Measurements from ENCODE around the gene RERE.

RERE gene

DNA sequence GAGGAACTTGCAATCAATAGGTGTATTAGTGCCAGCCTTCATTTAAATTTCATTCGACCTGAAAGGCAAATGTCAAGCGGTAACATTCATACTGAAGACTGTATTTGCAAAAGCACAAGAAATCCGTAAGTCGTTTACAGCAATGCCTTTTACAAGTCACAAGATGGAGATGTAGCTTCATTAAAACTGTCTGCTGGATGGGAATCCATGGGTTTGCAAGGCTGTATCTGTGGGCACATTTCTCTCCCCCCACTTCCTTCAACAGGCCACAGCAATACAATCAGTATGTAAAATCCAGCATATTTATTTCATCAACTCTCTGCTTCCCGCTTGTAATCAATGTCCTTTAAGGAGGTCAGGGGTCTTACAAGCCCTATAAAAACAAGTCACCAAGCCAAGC lies 352.4 kb downstream of the RERE start:
- peaks cover 50% of the 10 kb centered on the region for H3K36me3 ChIP-seq (ENCODE audit: control insufficient read depth, insufficient read depth, low read length)
- 80 to 81% methylated on average over 3 to 4 of the region's 5 CpGs for WGBS, 2 experiments (ENCODE audit: insufficient coverage in 2 of 2)
- H3K9me3 ChIP-seq (ENCODE audit: control insufficient read depth, low read length): no peaks in the 10 kb centered on the region
- H3K27ac ChIP-seq (ENCODE audit: low read depth, low read length, severe bottlenecking): peak overlapping the region; percentile 77
- peaks cover 35% of the 10 kb centered on the region for H3K4me1 ChIP-seq (ENCODE audit: control insufficient read depth, insufficient read depth, low read length, poor library complexity, severe bottlenecking)
- H3K4me3 ChIP-seq (ENCODE audit: extremely low read depth, insufficient read depth, low read length, poor library complexity, severe bottlenecking): no peak overlapping the region

DNA sequence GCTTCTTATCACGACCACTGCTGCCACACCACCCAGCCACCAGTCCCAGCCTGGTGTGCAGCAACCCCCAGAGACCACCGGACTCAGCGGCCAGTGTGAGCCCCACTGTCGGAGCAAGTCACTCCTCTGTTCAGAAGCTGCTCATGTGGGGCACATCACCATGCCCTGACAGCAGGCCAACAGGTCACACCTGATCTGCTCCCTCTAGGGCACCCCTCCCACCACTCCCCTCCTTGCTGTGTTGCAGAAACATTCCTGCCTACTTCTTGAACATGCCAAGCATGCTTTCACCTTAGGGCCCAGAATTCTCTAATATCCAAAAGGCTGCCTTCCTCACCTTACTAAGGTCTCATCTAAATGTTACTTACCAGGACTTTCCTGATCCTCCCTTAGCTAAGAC lies 353.1 kb downstream of the RERE start:
- Histone ChIP-seq H3K36me3 (ENCODE audit: control insufficient read depth, insufficient read depth, low read length) (peaks cover 44% of the 10 kb centered on the region), H3K27ac (ENCODE audit: low read depth, low read length, severe bottlenecking) (peak overlapping the region; percentile 77), H3K9me3 (ENCODE audit: control insufficient read depth, low read length) (no peaks in the 10 kb centered on the region), H3K4me1 (ENCODE audit: control insufficient read depth, insufficient read depth, low read length, poor library complexity, severe bottlenecking) (peaks cover 39% of the 10 kb centered on the region), H3K4me3 (ENCODE audit: extremely low read depth, insufficient read depth, low read length, poor library complexity, severe bottlenecking) (no peak overlapping the region)
- 85 to 87% methylated on average over 3 to 4 of the region's 4 CpGs for WGBS, 2 experiments (ENCODE audit: insufficient coverage in 2 of 2)

DNA sequence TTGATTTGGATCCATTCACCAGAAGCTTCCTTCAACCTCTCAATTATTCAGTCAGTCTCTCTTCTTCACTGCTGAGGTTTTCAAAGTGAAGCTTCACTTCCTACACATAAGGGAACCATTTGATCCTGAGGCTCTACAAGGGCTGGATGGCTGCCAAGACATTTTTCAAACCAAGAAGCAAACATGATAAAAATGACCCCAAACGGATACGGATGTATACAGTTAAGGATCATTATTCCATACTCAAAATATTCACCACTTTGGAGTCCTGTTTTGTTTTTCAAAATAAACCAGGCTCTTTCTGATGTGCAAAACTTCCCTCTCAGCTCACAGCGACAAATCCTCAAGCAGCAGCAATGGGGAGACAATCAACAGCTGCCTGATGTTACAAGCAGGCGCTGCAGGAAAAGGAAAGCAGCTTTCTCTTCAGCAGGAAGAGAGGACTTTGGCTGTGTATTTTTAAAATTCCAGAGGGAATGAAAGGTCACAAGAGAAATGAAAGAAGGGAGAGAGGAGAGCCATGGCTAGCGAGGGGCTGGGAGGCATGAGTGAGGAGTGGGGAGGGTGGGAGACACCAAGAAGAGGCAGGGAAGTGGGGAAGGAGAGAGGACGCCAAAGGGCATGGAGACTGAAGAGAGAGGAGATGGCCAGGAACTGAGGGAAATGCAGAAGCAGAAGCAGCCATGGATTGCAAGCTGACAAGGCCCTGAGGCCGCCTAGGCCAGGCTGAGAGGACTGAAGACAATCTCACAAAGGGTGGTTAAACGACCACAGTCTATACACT lies 354.1 kb downstream of the RERE start:
- Histone ChIP-seq H3K27ac (ENCODE audit: low read depth, low read length, severe bottlenecking) (peak overlapping the region; percentile 77), H3K36me3 (ENCODE audit: control insufficient read depth, insufficient read depth, low read length) (peaks cover 40% of the 10 kb centered on the region), H3K9me3 (ENCODE audit: control insufficient read depth, low read length) (no peaks in the 10 kb centered on the region), H3K4me3 (ENCODE audit: extremely low read depth, insufficient read depth, low read length, poor library complexity, severe bottlenecking) (no peak overlapping the region), H3K4me1 (ENCODE audit: control insufficient read depth, insufficient read depth, low read length, poor library complexity, severe bottlenecking) (peaks cover 43% of the 10 kb centered on the region)
- WGBS, 2 experiments (ENCODE audit: insufficient coverage in 2 of 2): 55 to 56% methylated on average over 7 of the region's 8 CpGs

DNA sequence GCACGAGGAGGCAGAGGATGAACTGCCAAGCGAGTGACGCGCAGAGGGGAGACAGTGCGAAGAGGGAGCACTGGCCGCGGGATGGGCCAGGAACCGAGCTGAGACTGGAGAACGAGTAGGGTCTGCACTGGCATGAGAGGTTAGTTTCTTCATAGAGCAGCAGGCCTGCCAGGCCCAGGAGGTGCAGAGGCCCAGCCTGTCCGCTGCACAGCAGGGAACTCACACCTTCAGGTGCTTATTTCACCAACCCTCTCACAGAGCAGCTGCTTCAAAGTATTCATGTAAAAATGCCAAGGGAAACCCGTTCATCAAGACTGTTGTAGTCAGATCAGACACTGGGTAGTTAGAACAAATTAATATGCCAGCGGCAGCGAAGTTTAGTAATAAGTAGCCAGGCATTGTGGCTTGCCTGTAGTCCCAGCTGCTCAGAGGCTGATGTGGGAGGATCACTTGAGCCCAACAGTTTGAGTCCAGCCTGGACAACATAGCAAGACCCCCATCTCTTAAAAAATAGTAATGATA lies 355.0 kb downstream of the RERE start:
- Histone ChIP-seq H3K27ac (ENCODE audit: low read depth, low read length, severe bottlenecking) (no peak overlapping the region), H3K9me3 (ENCODE audit: control insufficient read depth, low read length) (no peaks in the 10 kb centered on the region), H3K4me3 (ENCODE audit: extremely low read depth, insufficient read depth, low read length, poor library complexity, severe bottlenecking) (no peak overlapping the region), H3K36me3 (ENCODE audit: control insufficient read depth, insufficient read depth, low read length) (peaks cover 40% of the 10 kb centered on the region), H3K4me1 (ENCODE audit: control insufficient read depth, insufficient read depth, low read length, poor library complexity, severe bottlenecking) (peaks cover 49% of the 10 kb centered on the region)
- WGBS, 2 experiments (ENCODE audit: insufficient coverage in 2 of 2): 89 to 90% methylated on average over 10 to 13 of the region's 13 CpGs

DNA sequence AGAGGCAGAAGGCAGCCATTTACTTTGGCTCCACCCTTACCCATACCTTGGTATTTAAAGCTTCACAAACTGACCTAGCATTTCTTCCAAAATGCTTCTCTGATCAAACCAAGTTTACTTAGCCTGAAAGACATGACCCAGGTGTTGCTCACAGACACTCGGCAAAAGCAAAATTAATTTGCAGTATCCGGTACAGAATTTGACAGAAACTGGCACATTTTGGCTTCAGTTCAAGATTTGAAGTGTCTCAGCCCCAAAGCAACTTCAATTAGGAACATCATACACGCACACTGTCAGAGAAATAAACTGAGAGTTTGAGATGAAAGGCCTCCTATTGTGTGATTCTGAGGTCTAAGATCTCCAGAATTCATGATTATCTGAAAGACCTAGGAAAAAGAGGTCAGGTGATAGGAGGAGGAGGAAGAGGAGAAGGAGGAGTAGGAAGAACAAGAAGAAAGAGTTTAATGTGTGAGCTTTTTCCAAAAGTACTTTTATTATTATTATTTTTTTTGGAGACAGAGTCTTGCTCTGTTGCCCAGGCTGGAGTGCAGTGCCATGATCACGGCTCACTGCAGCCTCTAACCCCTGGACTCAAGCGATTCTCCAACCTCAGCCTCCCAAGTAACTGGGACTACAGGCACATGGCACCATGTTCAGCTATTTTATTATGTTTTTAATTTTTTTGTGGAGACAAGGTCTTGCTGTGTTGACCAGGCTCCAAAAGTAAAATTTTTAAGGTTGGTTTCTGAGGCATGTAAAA lies 355.9 kb downstream of the RERE start:
- H3K36me3 ChIP-seq (ENCODE audit: control insufficient read depth, insufficient read depth, low read length): peaks cover 35% of the 10 kb centered on the region
- H3K27ac ChIP-seq (ENCODE audit: low read depth, low read length, severe bottlenecking): no peak overlapping the region
- H3K9me3 ChIP-seq (ENCODE audit: control insufficient read depth, low read length): no peaks in the 10 kb centered on the region
- peaks cover 49% of the 10 kb centered on the region for H3K4me1 ChIP-seq (ENCODE audit: control insufficient read depth, insufficient read depth, low read length, poor library complexity, severe bottlenecking)
- no peak overlapping the region for H3K4me3 ChIP-seq (ENCODE audit: extremely low read depth, insufficient read depth, low read length, poor library complexity, severe bottlenecking)
- 90 to 98% methylated on average over 2 to 4 of the region's 5 CpGs for WGBS, 2 experiments (ENCODE audit: insufficient coverage in 2 of 2)

DNA sequence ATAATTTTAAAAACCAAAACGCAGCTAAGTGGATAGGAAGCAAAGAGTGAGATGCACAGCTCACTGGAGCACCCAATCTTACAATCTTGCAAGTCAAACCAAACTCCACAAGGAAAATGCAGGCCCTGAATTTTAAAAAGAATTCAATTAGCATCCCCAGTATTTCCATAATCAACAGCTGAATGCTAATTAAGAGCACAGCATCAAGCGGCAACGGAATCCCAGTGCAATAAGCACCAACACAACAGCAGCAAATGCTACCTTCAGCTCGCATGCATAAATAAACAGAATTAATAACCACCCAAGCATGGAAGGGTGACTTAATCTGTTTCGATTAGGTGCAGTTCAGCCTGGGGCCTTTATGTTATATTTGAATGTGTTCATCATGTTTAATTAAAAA lies 356.7 kb downstream of the RERE start:
- Histone ChIP-seq H3K27ac (ENCODE audit: low read depth, low read length, severe bottlenecking) (no peak overlapping the region), H3K36me3 (ENCODE audit: control insufficient read depth, insufficient read depth, low read length) (peaks cover 33% of the 10 kb centered on the region), H3K9me3 (ENCODE audit: control insufficient read depth, low read length) (no peaks in the 10 kb centered on the region), H3K4me1 (ENCODE audit: control insufficient read depth, insufficient read depth, low read length, poor library complexity, severe bottlenecking) (peaks cover 50% of the 10 kb centered on the region), H3K4me3 (ENCODE audit: extremely low read depth, insufficient read depth, low read length, poor library complexity, severe bottlenecking) (no peak overlapping the region)
- WGBS, 2 experiments (ENCODE audit: insufficient coverage in 2 of 2): 38 to 48% methylated on average over 2 to 3 of the region's 5 CpGs

DNA sequence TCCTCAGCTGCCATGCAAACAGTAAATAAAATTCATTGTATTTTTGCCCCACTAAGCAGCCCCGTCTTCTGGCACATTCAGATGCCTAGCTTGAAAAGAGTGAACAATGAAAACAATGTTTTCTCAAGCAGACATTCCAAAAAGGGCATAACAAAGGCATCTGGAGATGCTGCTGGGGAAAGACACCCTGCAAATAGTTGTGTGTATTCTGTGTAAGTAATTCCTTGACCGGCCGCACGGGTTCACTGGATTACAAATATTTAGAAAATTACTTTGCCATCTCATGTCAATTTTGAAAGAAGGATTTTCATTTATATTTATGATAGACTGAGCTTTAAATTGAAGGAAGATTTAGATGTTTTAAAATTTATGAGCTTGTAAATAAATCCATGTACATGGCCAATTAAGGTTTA lies 357.3 kb downstream of the RERE start:
- H3K4me1 ChIP-seq (ENCODE audit: control insufficient read depth, insufficient read depth, low read length, poor library complexity, severe bottlenecking): peaks cover 51% of the 10 kb centered on the region
- H3K36me3 ChIP-seq (ENCODE audit: control insufficient read depth, insufficient read depth, low read length): peaks cover 33% of the 10 kb centered on the region
- H3K9me3 ChIP-seq (ENCODE audit: control insufficient read depth, low read length): no peaks in the 10 kb centered on the region
- 44% methylated on average over 1 of the region's 4 CpGs; no CpG with 5 or more reads in 1 of the 2 experiments for WGBS, 2 experiments (ENCODE audit: insufficient coverage in 2 of 2)
- peak overlapping the region; percentile 61 for H3K27ac ChIP-seq (ENCODE audit: low read depth, low read length, severe bottlenecking)
- no peak overlapping the region for H3K4me3 ChIP-seq (ENCODE audit: extremely low read depth, insufficient read depth, low read length, poor library complexity, severe bottlenecking)

DNA sequence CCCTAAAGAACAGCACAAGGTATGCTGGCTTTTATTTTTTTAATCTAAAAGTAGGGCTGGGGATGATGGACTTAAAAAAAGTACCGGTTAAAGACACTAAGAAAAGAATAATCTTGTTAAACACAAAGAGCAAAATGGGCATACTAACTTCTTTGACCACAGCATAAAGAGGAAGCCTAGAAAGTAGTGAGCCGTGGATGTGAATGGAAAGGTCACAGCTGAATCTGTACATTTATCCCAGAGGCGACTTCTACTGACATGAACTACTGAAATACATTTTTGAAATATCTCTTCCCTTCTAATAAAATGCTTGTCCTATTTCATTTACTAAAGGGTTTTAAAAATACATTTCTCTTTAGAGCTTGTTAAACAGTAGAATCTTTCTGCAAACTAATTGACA lies 358.8 kb downstream of the RERE start:
- H3K36me3 ChIP-seq (ENCODE audit: control insufficient read depth, insufficient read depth, low read length): peaks cover 45% of the 10 kb centered on the region
- no peaks in the 10 kb centered on the region for H3K9me3 ChIP-seq (ENCODE audit: control insufficient read depth, low read length)
- H3K4me3 ChIP-seq (ENCODE audit: extremely low read depth, insufficient read depth, low read length, poor library complexity, severe bottlenecking): no peak overlapping the region
- peak overlapping the region; percentile 0 for H3K27ac ChIP-seq (ENCODE audit: low read depth, low read length, severe bottlenecking)
- peaks cover 39% of the 10 kb centered on the region for H3K4me1 ChIP-seq (ENCODE audit: control insufficient read depth, insufficient read depth, low read length, poor library complexity, severe bottlenecking)
- WGBS, 2 experiments (ENCODE audit: insufficient coverage in 2 of 2): no CpG with 5 or more reads among the region's 3 CpGs

DNA sequence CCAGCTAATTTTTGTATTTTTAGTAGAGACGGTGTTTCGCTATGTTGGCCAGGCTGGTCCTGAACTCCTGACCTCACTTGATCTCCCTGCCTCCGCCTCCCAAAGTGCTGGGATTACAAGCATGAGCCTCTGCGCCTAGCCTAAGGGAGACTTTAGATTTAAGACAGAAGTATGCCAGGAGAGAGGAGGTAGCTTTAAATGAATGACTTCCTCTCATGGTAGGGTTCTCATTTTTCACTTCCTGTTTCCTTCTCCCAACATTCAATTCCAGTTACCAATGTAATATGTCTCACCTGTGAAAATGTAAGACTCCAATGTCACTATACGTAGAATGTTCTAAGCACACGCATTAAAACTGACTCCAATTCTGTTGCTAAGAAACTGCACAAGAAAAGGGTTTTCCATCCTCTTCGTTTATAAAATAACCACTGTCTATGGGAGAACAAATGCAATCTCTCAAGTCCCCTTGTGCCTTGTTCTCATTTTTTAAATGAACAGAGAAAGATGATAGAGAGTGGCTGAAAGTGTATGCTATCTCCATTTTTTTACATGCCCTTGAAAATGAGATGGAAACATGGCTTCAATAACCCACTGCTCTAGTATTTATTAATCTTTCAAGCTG lies 359.6 kb downstream of the RERE start:
- H3K4me3 ChIP-seq (ENCODE audit: extremely low read depth, insufficient read depth, low read length, poor library complexity, severe bottlenecking): no peak overlapping the region
- H3K4me1 ChIP-seq (ENCODE audit: control insufficient read depth, insufficient read depth, low read length, poor library complexity, severe bottlenecking): peaks cover 36% of the 10 kb centered on the region
- H3K9me3 ChIP-seq (ENCODE audit: control insufficient read depth, low read length): no peaks in the 10 kb centered on the region
- peak overlapping the region; percentile 0 for H3K27ac ChIP-seq (ENCODE audit: low read depth, low read length, severe bottlenecking)
- WGBS, 2 experiments (ENCODE audit: insufficient coverage in 2 of 2): 96 to 100% methylated on average over 3 to 6 of the region's 7 CpGs
- H3K36me3 ChIP-seq (ENCODE audit: control insufficient read depth, insufficient read depth, low read length): peaks cover 47% of the 10 kb centered on the region

DNA sequence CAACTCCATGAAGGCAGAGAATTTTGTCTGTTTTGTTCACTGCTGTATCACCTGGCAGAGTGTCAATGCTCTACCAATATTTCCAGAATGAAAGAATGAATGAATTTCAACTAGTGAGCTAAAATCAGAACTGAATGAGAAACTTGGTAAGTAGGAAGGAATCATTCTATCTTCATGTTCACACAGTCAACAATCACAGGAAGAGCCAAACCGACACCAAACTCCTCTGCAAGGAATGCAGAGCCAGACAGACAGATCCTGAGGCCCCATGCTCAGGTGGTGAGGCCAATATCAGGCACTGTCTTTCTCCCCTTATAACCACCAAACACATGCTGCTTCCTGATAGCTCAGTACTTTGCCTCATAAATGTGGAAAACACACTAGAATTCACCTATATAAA lies 360.4 kb downstream of the RERE start:
- Histone ChIP-seq H3K4me1 (ENCODE audit: control insufficient read depth, insufficient read depth, low read length, poor library complexity, severe bottlenecking) (peaks cover 36% of the 10 kb centered on the region), H3K4me3 (ENCODE audit: extremely low read depth, insufficient read depth, low read length, poor library complexity, severe bottlenecking) (no peak overlapping the region), H3K36me3 (ENCODE audit: control insufficient read depth, insufficient read depth, low read length) (peaks cover 48% of the 10 kb centered on the region), H3K9me3 (ENCODE audit: control insufficient read depth, low read length) (no peaks in the 10 kb centered on the region), H3K27ac (ENCODE audit: low read depth, low read length, severe bottlenecking) (peak overlapping the region; percentile 84)
- 83% methylated on average over 1 of the region's 1 CpG; no CpG with 5 or more reads in 1 of the 2 experiments for WGBS, 2 experiments (ENCODE audit: insufficient coverage in 2 of 2)
